Measurements from ENCODE around the gene DCLK1.

DNA sequence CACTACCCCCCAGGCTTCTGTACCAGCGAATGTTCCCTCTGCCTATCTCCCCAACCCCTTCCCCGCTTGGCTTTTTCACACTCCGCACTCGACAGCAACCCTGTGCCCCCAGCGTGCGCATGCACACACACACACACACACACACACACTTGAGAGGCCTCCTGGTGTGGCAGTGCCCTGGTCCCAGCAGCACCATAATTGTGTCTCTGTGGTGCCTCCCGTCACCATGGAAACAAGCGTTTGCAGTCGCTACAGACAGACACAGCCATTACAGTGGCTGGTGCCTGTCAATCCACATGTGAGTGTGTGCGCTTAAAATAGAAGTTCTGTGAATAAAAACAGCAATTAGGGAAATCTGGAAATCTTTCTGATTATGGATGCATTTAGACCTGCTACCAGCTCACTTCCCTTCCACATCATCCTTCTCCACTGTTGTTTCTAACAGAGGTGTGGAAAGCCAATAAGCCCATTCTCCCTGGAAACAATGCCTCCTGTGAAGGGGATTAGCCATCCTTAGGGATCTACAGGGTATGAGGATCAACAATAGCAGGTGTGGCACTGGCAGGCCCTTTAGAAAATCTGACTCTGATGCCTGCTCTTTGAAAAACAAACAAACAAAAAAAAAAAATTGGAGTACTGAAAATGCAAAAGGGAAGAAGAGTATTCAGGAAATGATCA lies 146.3 kb downstream of the DCLK1 start:
- TF ChIP-seq EZH2 (IDR thresholded peaks at IDR 0.05; ENCODE audit: low read length, missing control alignments) = no peak
- TF ChIP-seq, protein P1, sequence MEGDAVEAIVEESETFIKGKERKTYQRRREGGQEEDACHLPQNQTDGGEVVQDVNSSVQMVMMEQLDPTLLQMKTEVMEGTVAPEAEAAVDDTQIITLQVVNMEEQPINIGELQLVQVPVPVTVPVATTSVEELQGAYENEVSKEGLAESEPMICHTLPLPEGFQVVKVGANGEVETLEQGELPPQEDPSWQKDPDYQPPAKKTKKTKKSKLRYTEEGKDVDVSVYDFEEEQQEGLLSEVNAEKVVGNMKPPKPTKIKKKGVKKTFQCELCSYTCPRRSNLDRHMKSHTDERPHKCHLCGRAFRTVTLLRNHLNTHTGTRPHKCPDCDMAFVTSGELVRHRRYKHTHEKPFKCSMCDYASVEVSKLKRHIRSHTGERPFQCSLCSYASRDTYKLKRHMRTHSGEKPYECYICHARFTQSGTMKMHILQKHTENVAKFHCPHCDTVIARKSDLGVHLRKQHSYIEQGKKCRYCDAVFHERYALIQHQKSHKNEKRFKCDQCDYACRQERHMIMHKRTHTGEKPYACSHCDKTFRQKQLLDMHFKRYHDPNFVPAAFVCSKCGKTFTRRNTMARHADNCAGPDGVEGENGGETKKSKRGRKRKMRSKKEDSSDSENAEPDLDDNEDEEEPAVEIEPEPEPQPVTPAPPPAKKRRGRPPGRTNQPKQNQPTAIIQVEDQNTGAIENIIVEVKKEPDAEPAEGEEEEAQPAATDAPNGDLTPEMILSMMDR (conservative IDR thresholded peaks at IDR 0.05 in 1 of 2, IDR thresholded peaks at IDR 0.05 in 1 of 2; ENCODE audit: low read depth in 1 of 2, low read length in 2 of 2) = no peak
